ENCODE data around the gene PDE4B. TPM values are rescaled to one million over a fixed set of nuclear protein-coding genes. Genes with fewer than 3 reads are reported as not detected.

PDE4B gene
- total and polyA plus RNA-seq, 12 donors: 1.2 to 14.9 (median 3.9) TPM

DNA sequence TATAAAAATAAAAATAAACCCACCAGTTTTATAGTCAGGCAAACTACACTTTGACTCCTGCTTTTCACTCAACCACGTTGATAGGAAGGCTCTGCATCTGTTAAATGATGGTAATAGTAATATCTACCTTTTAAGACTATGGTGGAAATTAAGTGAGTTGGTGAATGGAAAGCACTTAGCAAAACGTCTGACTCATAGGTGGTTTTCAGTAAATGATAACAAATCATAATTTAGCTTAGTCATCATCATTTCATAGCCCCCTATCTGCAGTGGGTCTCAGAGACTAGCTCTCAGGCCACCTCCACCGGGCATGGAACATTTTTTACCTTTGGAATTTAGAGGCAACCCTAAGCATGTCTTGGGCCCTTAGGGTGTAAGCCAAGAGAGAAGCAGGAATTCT, 160.0 kb downstream of the PDE4B start:
- Histone ChIP-seq H3K4me3 (no peak overlapping the region), H3K4me1 (replicated peaks in 1 of 2) (no peaks in the 10 kb centered on the region), H3K27ac (no peak overlapping the region), H3K27me3 (no peaks in the 10 kb centered on the region), H3K9me3 (replicated peaks in 1 of 3) (no peaks in the 10 kb centered on the region), H3K36me3 (replicated peaks in 1 of 2) (no peaks in the 10 kb centered on the region)
- WGBS, 4 donors: 61 to 76% (median 65%) methylated on average over 3 of the region's 3 CpGs
- DNase-seq: no peak
- TF ChIP-seq CTCF (IDR thresholded peaks at IDR 0.05): no peak
- no peak for TF ChIP-seq POLR2A (IDR thresholded peaks at IDR 0.05)
- intact Hi-C loops (cut with DNase I): loop anchor here in 1 of 2 donors (5.0 kb wide), 1 partner anchor 295 kb away; no protein-coding TSS in a partner anchor

DNA sequence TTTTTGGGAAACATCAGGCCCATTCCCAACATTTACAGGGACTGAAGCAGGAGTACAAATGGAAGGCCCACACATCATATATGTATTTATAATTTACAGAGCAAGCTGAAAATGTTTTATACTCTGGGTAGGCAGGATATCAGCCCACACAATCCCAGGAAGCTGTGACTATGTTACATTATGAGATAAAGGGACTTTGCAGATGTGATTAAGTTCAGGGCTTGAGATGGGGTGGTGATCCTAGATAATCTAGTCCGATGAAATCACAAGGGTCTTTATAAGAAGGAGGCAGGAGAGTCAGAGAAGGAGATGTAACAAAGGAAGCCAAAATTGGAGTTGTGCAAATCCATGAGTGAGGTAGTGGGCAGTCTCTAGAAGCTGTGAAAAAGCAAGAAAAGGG, 160.5 kb downstream of the PDE4B start:
- no peaks in the 10 kb centered on the region for H3K27me3 ChIP-seq
- no peaks in the 10 kb centered on the region for H3K36me3 ChIP-seq (replicated peaks in 1 of 2)
- WGBS, 4 donors: 63 to 70% (median 69%) methylated on average over 1 of the region's 1 CpG
- no peaks in the 10 kb centered on the region for H3K9me3 ChIP-seq (replicated peaks in 1 of 3)
- H3K4me3 ChIP-seq: no peak overlapping the region
- no peak for DNase-seq
- H3K27ac ChIP-seq: no peak overlapping the region
- intact Hi-C loops (cut with DNase I): loop anchor here in 1 of 2 donors (5.0 kb wide), 1 partner anchor 294 kb away; no protein-coding TSS in a partner anchor
- TF ChIP-seq POLR2A (IDR thresholded peaks at IDR 0.05) (no peak), CTCF (IDR thresholded peaks at IDR 0.05) (no peak)
- H3K4me1 ChIP-seq (replicated peaks in 1 of 2): no peaks in the 10 kb centered on the region

GRCh38 chr1:65955071-65955470, 162.4 kb downstream of the PDE4B start:
- Histone ChIP-seq H3K4me1 (replicated peaks in 1 of 2) (no peaks in the 10 kb centered on the region), H3K27me3 (no peaks in the 10 kb centered on the region), H3K36me3 (replicated peaks in 1 of 2) (no peaks in the 10 kb centered on the region), H3K9me3 (replicated peaks in 1 of 3) (no peaks in the 10 kb centered on the region), H3K27ac (no peak overlapping the region), H3K4me3 (no peak overlapping the region)
- no peak for DNase-seq
- intact Hi-C loops (cut with DNase I): loop anchor here (5.0 kb wide), 1 partner anchor 492 kb away; no protein-coding TSS in a partner anchor
- 75 to 78% (median 75%) methylated on average over 3 of the region's 3 CpGs for WGBS, 4 donors
- no peak for TF ChIP-seq POLR2A (IDR thresholded peaks at IDR 0.05)
- TF ChIP-seq CTCF (IDR thresholded peaks at IDR 0.05): no peak

- Histone ChIP-seq H3K27me3 (no peaks in the 10 kb centered on the region), H3K36me3 (replicated peaks in 1 of 2) (no peaks in the 10 kb centered on the region), H3K4me3 (no peak overlapping the region), H3K9me3 (replicated peaks in 1 of 3) (no peaks in the 10 kb centered on the region), H3K27ac (no peak overlapping the region), H3K4me1 (replicated peaks in 1 of 2) (no peaks in the 10 kb centered on the region)
- intact Hi-C loops (cut with DNase I): loop anchor here (5.0 kb wide), 1 partner anchor 492 kb away; no protein-coding TSS in a partner anchor
- 82 to 88% (median 84%) methylated on average over 6 of the region's 6 CpGs for WGBS, 4 donors
- no peak for DNase-seq
- no peak for TF ChIP-seq CTCF (IDR thresholded peaks at IDR 0.05)
- TF ChIP-seq POLR2A (IDR thresholded peaks at IDR 0.05): no peak
Measured at GRCh38 chr1:65955503-65955902, 162.8 kb downstream of the PDE4B start.
